Measurements from ENCODE around the gene CXCL17. TPM values are rescaled to one million over a fixed set of nuclear protein-coding genes. Genes with fewer than 3 reads are reported as not detected.
"Not testable (repeated sequence)": the region's sequence is repeated elsewhere in the genome, so short reads cannot be mapped to it uniquely, and the experiment has no call there.

CXCL17 gene
- total RNA-seq, 2 experiments from 2014 or later: not detected

DNA sequence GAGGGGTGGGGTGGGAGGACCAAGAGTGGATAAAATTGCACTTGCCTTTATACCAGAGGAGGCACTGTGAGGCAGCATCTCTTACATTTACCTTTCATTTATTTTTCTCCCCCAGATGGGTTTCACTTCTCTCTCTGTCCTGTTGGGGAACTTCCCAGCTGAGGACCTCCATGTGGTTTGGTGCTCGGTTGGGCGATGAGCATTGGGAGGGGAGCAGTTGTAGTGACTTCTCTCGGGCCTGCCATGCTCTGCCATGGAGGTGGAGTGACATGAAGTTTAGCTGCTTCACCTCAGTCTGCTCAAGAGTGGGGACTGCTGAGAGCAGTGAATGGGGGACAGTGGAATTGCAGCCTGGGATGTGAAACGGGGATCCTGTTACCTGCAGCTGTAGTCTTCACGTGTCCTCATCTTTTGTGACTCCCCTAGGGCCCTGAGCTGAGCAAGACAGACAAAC, 23.1 kb upstream of the CXCL17 start:
- H3K9me2 ChIP-seq (ENCODE audit: insufficient read depth, low read length): no peaks in the 10 kb centered on the region
- H3K79me2 ChIP-seq (ENCODE audit: insufficient read depth, low read depth, low read length): no peaks in the 10 kb centered on the region
- peak overlapping the region; percentile 96 for H3K27ac ChIP-seq (ENCODE audit: low read depth, low read length, poor library complexity, severe bottlenecking)
- no peaks in the 10 kb centered on the region for H3K9me3 ChIP-seq (ENCODE audit: low read length)
- peak overlapping the region; percentile 41 for H3K4me3 ChIP-seq (ENCODE audit: low read depth, low read length, poor library complexity, severe bottlenecking)
- intact Hi-C loops (cut with micrococcal nuclease; ENCODE audit: unreplicated experiment): loop anchor here (1.0 kb wide), 3 partner anchors 16 to 63 kb away; no protein-coding TSS in a partner anchor
- H4K20me1 ChIP-seq (ENCODE audit: insufficient read depth, low read length): no peaks in the 10 kb centered on the region
- no peaks in the 10 kb centered on the region for H3K36me3 ChIP-seq (ENCODE audit: insufficient read depth, low read length)
- ChIA-PET CTCF (ENCODE audit: unreplicated experiment) (interaction anchor here (1.1 to 1.3 kb wide), 3 partner anchors 11 to 63 kb away, joined by 3 to 5 read pairs (median 4); partner anchors contain the start of gene CEACAM1), POLR2A (interaction anchor here (1.0 to 2.0 kb wide), 8 partner anchors 16 to 63 kb away, joined by 3 to 7 read pairs (median 5); partner anchors contain the start of gene CEACAM1)
- H3K4me2 ChIP-seq (ENCODE audit: low read length): peak overlapping the region; percentile 78
- peaks cover 85% of the 10 kb centered on the region for H3K4me1 ChIP-seq (ENCODE audit: insufficient read depth, low read length, poor library complexity, severe bottlenecking)
- TF ChIP-seq, protein P1, sequence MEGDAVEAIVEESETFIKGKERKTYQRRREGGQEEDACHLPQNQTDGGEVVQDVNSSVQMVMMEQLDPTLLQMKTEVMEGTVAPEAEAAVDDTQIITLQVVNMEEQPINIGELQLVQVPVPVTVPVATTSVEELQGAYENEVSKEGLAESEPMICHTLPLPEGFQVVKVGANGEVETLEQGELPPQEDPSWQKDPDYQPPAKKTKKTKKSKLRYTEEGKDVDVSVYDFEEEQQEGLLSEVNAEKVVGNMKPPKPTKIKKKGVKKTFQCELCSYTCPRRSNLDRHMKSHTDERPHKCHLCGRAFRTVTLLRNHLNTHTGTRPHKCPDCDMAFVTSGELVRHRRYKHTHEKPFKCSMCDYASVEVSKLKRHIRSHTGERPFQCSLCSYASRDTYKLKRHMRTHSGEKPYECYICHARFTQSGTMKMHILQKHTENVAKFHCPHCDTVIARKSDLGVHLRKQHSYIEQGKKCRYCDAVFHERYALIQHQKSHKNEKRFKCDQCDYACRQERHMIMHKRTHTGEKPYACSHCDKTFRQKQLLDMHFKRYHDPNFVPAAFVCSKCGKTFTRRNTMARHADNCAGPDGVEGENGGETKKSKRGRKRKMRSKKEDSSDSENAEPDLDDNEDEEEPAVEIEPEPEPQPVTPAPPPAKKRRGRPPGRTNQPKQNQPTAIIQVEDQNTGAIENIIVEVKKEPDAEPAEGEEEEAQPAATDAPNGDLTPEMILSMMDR (conservative IDR thresholded peaks at IDR 0.05; ENCODE audit: low read length): peak; percentile 77
- no peak for TF ChIP-seq EZH2phosphoT487 (IDR thresholded peaks at IDR 0.05; ENCODE audit: borderline replicate concordance, low read depth, low read length)
- DNase-seq (ENCODE audit: low spot score): peak; percentile 90
- BruUV-seq (replicated peaks): no TSS peak
- H2AFZ ChIP-seq (ENCODE audit: low read length): peak overlapping the region; percentile 65; the same call in 1 of the 2 replicates

DNA sequence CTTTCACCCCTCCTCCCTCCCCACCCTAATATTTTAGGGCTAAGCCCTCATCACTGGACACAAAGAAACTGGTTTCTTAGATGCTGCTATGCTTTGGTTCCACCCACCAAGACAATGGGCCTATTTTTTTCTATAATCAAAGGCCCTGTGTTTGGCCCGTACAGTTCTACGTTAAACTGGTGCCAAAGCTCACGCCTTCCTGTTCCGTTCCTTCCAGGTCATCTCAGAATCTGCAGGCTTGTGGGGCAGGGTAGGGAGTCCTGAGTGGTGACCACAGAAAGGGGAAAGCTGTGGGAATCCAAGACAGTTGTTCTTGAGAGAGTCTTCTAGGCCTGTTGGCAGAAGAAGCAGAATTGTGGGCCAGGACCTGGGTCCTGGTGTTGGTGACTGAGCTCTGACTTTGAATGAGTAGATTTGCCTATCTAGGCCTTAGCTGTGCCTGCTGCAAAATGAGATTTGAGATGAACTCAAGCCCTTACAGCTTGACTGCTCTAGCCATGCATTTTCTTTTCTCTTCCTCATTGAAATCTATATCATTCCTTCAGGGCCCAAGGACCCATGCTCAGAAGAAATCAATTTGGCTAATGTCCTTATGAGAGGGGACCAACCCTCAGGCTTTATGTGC, 19.1 kb upstream of the CXCL17 start:
- Histone ChIP-seq H3K4me2 (ENCODE audit: low read length) (peak overlapping the region; percentile 45; the same call in 1 of the 2 replicates), H3K9me3 (ENCODE audit: low read length) (no peaks in the 10 kb centered on the region), H4K20me1 (ENCODE audit: insufficient read depth, low read length) (no peaks in the 10 kb centered on the region), H3K9me2 (ENCODE audit: insufficient read depth, low read length) (no peaks in the 10 kb centered on the region), H3K27ac (ENCODE audit: low read depth, low read length, poor library complexity, severe bottlenecking) (peak overlapping the region; percentile 2), H2AFZ (ENCODE audit: low read length) (peak overlapping the region; percentile 18; the same call in 1 of the 2 replicates), H3K4me3 (ENCODE audit: low read depth, low read length, poor library complexity, severe bottlenecking) (no peak overlapping the region), H3K36me3 (ENCODE audit: insufficient read depth, low read length) (no peaks in the 10 kb centered on the region), H3K79me2 (ENCODE audit: insufficient read depth, low read depth, low read length) (no peaks in the 10 kb centered on the region), H3K4me1 (ENCODE audit: insufficient read depth, low read length, poor library complexity, severe bottlenecking) (peaks cover 48% of the 10 kb centered on the region)
- no peak for DNase-seq (ENCODE audit: low spot score)
- TF ChIP-seq, protein P1 (conservative IDR thresholded peaks at IDR 0.05; ENCODE audit: low read length): no peak
- no peak for TF ChIP-seq EZH2phosphoT487 (IDR thresholded peaks at IDR 0.05; ENCODE audit: borderline replicate concordance, low read depth, low read length)
- CTCF ChIA-PET (ENCODE audit: unreplicated experiment): no interaction called here
- BruUV-seq (replicated peaks): no TSS peak
- intact Hi-C loops (cut with micrococcal nuclease; ENCODE audit: unreplicated experiment): no loop called here
- POLR2A ChIA-PET: no interaction called here

DNA sequence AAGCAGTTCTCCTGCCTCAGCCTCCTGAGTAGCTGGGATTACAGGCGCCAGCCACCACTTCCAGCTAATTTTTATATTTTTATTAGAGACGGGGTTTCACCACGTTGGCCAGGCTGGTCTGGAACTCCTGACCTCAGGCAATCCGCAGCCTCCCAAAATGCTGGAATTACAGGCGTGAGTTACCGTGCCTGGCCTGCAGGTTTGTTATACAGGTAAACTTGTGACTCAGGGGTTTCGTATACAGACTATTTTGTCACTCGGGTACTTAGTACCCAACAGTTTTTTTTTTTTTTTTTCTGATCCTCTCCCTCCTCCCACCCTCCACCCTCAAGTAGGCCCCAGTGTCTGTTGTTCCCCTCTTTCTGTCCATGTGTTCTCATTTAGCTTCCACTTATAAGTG, 18.5 kb upstream of the CXCL17 start:
- H3K79me2 ChIP-seq (ENCODE audit: insufficient read depth, low read depth, low read length); H3K9me2 ChIP-seq (ENCODE audit: insufficient read depth, low read length); H3K36me3 ChIP-seq (ENCODE audit: insufficient read depth, low read length); H3K27ac ChIP-seq (ENCODE audit: low read depth, low read length, poor library complexity, severe bottlenecking); BruUV-seq (replicated peaks); H3K4me3 ChIP-seq (ENCODE audit: low read depth, low read length, poor library complexity, severe bottlenecking); CTCF ChIA-PET (ENCODE audit: unreplicated experiment); H4K20me1 ChIP-seq (ENCODE audit: insufficient read depth, low read length); intact Hi-C loops (cut with micrococcal nuclease; ENCODE audit: unreplicated experiment); H3K4me2 ChIP-seq (ENCODE audit: low read length); H3K9me3 ChIP-seq (ENCODE audit: low read length); H2AFZ ChIP-seq (ENCODE audit: low read length); POLR2A ChIA-PET; DNase-seq (ENCODE audit: low spot score): not testable (repeated sequence)
- H3K4me1 ChIP-seq (ENCODE audit: insufficient read depth, low read length, poor library complexity, severe bottlenecking): peaks cover 43% of the 10 kb centered on the region
